Transverse colon (tissue), 4 donors: Measurements from ENCODE around the gene DBX2. TPM values are rescaled to one million over a fixed set of nuclear protein-coding genes. Genes with fewer than 3 reads are reported as not detected.

ENCODE experiments used
- DNase-seq: peaks from one replicate; pipeline ENCODE4 v3.0.0-alpha.2; 2019
- H3K27ac ChIP-seq, 4 donors: fragments of 200-600 bp; sonication (generic); 2 replicates each; pipeline ENCODE4 v1.5.1; 2016 to 2018; ENCODE audit warnings: inconsistent platforms in 4 of 4
- H3K27me3 ChIP-seq: fragments of 200-600 bp; sonication (generic); 2 replicates; pipeline ENCODE4 v1.5.1; 2017; ENCODE audit warnings: inconsistent platforms
- H3K36me3 ChIP-seq, 4 donors: fragments of 200-600 bp; sonication (generic); 2 replicates each; pipeline ENCODE4 v1.5.1; 2017 to 2019; ENCODE audit warnings: inconsistent platforms in 4 of 4
- H3K4me1 ChIP-seq, 4 donors: fragments of 200-600 bp; sonication (generic); 2 replicates each; pipeline ENCODE4 v1.5.1; 2017 to 2020; ENCODE audit warnings: inconsistent platforms in 4 of 4
- H3K4me3 ChIP-seq, 4 donors: fragments of 200-600 bp; sonication (generic); 1 replicate in 1 of 4; 2 replicates in 3 of 4; pipeline versions ENCODE4 v1.5.1 to v1.6.1; 2017 to 2019; ENCODE audit warnings: inconsistent platforms in 4 of 4
- H3K9me3 ChIP-seq, 2 donors: fragments of 200-600 bp; sonication (generic); 2 replicates each; pipeline ENCODE4 v1.5.1; 2017 to 2019; ENCODE audit warnings: inconsistent platforms in 2 of 2
- CTCF ChIP-seq, 5 experiments: fragments of 200-600 bp in 3 of 5; fragments of 450-650 bp in 2 of 5; sonication (generic) in 3 of 5; IDR thresholded peaks; 1 replicate in 2 of 5; 2 replicates in 3 of 5; pipeline ENCODE4 v1.5.1; 2016 to 2017; ENCODE audit warnings: antibody characterized with exemption in 5 of 5, inconsistent platforms in 3 of 5, mild to moderate bottlenecking in 2 of 5, moderate library complexity in 1 of 5
- EP300 ChIP-seq: sonication (generic); formaldehyde crosslinking; IDR thresholded peaks from one replicate; pipeline ENCODE4 v1.6.1; 2017; ENCODE audit warnings: antibody characterized with exemption, low read depth
- POLR2A ChIP-seq: fragments of 450-650 bp; IDR thresholded peaks from one replicate; pipeline ENCODE4 v1.6.1; 2016; ENCODE audit warnings: antibody characterized with exemption, mild to moderate bottlenecking, moderate library complexity
- POLR2AphosphoS5 ChIP-seq, 3 donors: sonication (generic); formaldehyde crosslinking; IDR thresholded peaks; one replicate each; pipeline ENCODE4 v1.6.1; 2016; ENCODE audit warnings: antibody characterized with exemption in 3 of 3
- WGBS, 2 donors: methylation state at CpG; one replicate each; pipeline ENCODE4 v1.1.5; 2018; ENCODE audit warnings: low coverage in 1 of 2; 5-methylcytosine and 5-hydroxymethylcytosine counted together
- in situ Hi-C, 4 donors: fragments of 200-750 bp; cut with MboI; loops; one replicate each; pipeline versions ENCODE4 v1.15.0 to v1.15.1; 2017; ENCODE audit warnings: low sequenced_read_pairs in 3 of 4, low pct_ligation_motif_present in 1 of 4, low pct_unique_long_range_greater_than_20kb in 1 of 4
- intact Hi-C: fragments of 100-400 bp; cut with DNase I; formaldehyde crosslinking; loops from one replicate; pipeline ENCODE4 v1.15.1; 2023; ENCODE audit warnings: low total_unique reads
- total RNA-seq, 4 donors: library from RNA; depleted of rRNA; stranded (reverse); fragments of >200 nt; gene quantifications; one replicate each; pipeline ENCODE4 v1.1.0, GENCODE V29; 2016

DBX2 gene
- total RNA-seq, 4 donors from 2014 or later, result 0.14 TPM; not detected in 3

GRCh38 chr12:45017916-45018315 is 33.0 kb downstream of the DBX2 start:
- intact Hi-C loops (no loop called here), in situ Hi-C loops (no loop called here)
- WGBS, 2 donors, result 25 to 44% methylated on average over 1 of the region's 1 CpG
- Histone ChIP-seq H3K27ac (no peak overlapping the region), H3K4me3 (no peak overlapping the region), H3K36me3 (no peaks in the 10 kb centered on the region), H3K27me3 (no peaks in the 10 kb centered on the region), H3K4me1 (no peaks in the 10 kb centered on the region), H3K9me3 (peaks cover 0 to 4% of the 10 kb centered on the region in 2 donors)
- no peak for DNase-seq
- TF ChIP-seq CTCF (IDR thresholded peaks at IDR 0.05), result no peak
- TF ChIP-seq EP300, result no peak
- no peak for TF ChIP-seq POLR2AphosphoS5 (IDR thresholded peaks at IDR 0.05)
- no peak for TF ChIP-seq POLR2A

- in situ Hi-C loops (no loop called here), intact Hi-C loops (no loop called here)
- Histone ChIP-seq H3K27me3 (no peaks in the 10 kb centered on the region), H3K27ac (no peak overlapping the region), H3K36me3 (no peaks in the 10 kb centered on the region), H3K4me3 (no peak overlapping the region), H3K4me1 (no peaks in the 10 kb centered on the region), H3K9me3 (peaks cover 0 to 4% of the 10 kb centered on the region in 2 donors)
- no peak for TF ChIP-seq CTCF (IDR thresholded peaks at IDR 0.05)
- TF ChIP-seq POLR2A, result no peak
- TF ChIP-seq POLR2AphosphoS5 (IDR thresholded peaks at IDR 0.05), result no peak
- no peak for TF ChIP-seq EP300
- DNase-seq, result no peak
- 60 to 67% methylated on average over 1 of the region's 1 CpG for WGBS, 2 donors
Measured at GRCh38 chr12:45014396-45014795, 36.5 kb downstream of the DBX2 start.

- Histone ChIP-seq H3K36me3 (no peaks in the 10 kb centered on the region), H3K4me1 (no peaks in the 10 kb centered on the region), H3K27me3 (no peaks in the 10 kb centered on the region), H3K4me3 (no peak overlapping the region), H3K27ac (no peak overlapping the region), H3K9me3 (no peaks in the 10 kb centered on the region)
- DNase-seq, result no peak
- in situ Hi-C loops, result no loop called here
- intact Hi-C loops, result no loop called here
- WGBS, 2 donors, result 76 to 92% methylated on average over 2 to 3 of the region's 3 CpGs
- TF ChIP-seq POLR2A (no peak), EP300 (no peak), POLR2AphosphoS5 (IDR thresholded peaks at IDR 0.05) (no peak), CTCF (IDR thresholded peaks at IDR 0.05) (no peak)
Measured at GRCh38 chr12:45012749-45013148, 38.1 kb downstream of the DBX2 start.

- in situ Hi-C loops (no loop called here), intact Hi-C loops (no loop called here)
- Histone ChIP-seq H3K36me3 (no peaks in the 10 kb centered on the region), H3K27ac (no peak overlapping the region), H3K9me3 (no peaks in the 10 kb centered on the region), H3K27me3 (no peaks in the 10 kb centered on the region), H3K4me3 (no peak overlapping the region), H3K4me1 (no peaks in the 10 kb centered on the region)
- WGBS, 2 donors, result 48 to 56% methylated on average over 4 of the region's 4 CpGs
- TF ChIP-seq CTCF (IDR thresholded peaks at IDR 0.05) (no peak), POLR2AphosphoS5 (IDR thresholded peaks at IDR 0.05) (no peak), EP300 (no peak)
- DNase-seq, result no peak
Measured at GRCh38 chr12:45010059-45010458, 40.8 kb downstream of the DBX2 start.
